HG02885 (cell line): Measurements from ENCODE around the gene KHSRP.
A peak's percentile ranks its signal among the peaks of the same experiment; 100 is the strongest.

Source experiments
- ATAC-seq: cut with Tn5 transposase; IDR thresholded peaks from one replicate; pipeline ENCODE4 v1.9.1; 2021; ENCODE audit warnings: mild to moderate bottlenecking; ENCODE audit not compliant: unreplicated experiment, poor library complexity

KHSRP gene, protein sequence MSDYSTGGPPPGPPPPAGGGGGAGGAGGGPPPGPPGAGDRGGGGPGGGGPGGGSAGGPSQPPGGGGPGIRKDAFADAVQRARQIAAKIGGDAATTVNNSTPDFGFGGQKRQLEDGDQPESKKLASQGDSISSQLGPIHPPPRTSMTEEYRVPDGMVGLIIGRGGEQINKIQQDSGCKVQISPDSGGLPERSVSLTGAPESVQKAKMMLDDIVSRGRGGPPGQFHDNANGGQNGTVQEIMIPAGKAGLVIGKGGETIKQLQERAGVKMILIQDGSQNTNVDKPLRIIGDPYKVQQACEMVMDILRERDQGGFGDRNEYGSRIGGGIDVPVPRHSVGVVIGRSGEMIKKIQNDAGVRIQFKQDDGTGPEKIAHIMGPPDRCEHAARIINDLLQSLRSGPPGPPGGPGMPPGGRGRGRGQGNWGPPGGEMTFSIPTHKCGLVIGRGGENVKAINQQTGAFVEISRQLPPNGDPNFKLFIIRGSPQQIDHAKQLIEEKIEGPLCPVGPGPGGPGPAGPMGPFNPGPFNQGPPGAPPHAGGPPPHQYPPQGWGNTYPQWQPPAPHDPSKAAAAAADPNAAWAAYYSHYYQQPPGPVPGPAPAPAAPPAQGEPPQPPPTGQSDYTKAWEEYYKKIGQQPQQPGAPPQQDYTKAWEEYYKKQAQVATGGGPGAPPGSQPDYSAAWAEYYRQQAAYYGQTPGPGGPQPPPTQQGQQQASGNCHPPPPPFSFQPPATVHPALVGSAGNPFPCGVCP

GRCh38 chr19:6424195-6424938 is at the start of gene KHSRP:
KHSRP (minus strand) TSS chr19:6424811; CDS start chr19:6424701, 110 bp downstream.
- no peak for ATAC-seq

- ATAC-seq: no peak
Measured at GRCh38 chr19:6473647-6474046, 49.0 kb upstream of the KHSRP start.

GRCh38 chr19:6472713-6473112 is 48.1 kb upstream of the KHSRP start:
- no peak for ATAC-seq

DNA sequence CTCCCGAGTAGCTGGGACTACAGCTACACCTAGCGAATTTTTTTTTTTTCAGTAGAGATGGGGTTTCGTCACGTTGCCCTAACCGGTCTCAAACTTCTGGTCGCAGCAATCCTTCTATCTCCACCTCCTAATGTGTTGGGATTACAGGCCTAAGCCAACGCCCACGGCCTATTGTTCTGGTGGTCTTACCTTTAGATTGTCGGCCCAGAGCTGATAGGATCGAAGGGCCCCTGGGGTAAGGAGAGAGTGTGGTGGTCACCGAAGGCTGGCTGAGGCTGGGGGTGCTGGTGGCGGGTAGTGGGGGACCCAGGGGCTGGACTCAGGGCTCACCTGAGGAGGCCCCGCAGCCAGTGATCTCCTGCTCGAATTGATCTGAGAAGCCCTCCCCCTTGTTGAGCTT is 46.5 kb upstream of the KHSRP start:
- no peak for ATAC-seq

- no peak for ATAC-seq
Measured at GRCh38 chr19:6470173-6470572, 45.6 kb upstream of the KHSRP start.

DNA sequence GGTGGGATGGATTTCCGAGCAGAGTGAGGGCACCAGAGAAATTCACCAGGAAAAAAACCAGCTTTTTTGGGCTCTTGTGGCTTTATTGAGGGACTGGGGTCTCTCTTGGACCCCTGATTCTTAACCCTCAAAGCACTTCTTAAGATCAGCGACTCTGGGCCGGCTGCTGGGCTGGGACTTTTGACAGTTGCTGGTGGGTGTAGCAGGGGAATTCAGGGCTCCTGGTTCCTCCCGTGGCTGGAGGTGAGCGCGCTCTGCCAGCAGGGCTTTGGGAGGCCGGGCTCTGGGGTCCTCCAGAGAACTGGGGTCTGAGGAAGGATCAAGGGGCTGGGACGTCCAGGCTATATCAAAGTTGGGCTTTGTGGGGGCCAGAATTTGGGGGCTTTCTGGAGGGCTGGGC is 42.8 kb upstream of the KHSRP start:
- ATAC-seq: no peak

- ATAC-seq: no peak
Measured at GRCh38 chr19:6466526-6467248, 42.1 kb upstream of the KHSRP start.

GRCh38 chr19:6465663-6466062 is 41.1 kb upstream of the KHSRP start:
- ATAC-seq: no peak

- no peak for ATAC-seq
Measured at GRCh38 chr19:6465006-6465405, 40.4 kb upstream of the KHSRP start.

GRCh38 chr19:6464070-6464873 is 39.7 kb upstream of the KHSRP start, which contains the start of gene CRB3:
CRB3 (plus strand) TSS chr19:6464271; CDS start chr19:6464702, 431 bp downstream.
- no peak for ATAC-seq

DNA sequence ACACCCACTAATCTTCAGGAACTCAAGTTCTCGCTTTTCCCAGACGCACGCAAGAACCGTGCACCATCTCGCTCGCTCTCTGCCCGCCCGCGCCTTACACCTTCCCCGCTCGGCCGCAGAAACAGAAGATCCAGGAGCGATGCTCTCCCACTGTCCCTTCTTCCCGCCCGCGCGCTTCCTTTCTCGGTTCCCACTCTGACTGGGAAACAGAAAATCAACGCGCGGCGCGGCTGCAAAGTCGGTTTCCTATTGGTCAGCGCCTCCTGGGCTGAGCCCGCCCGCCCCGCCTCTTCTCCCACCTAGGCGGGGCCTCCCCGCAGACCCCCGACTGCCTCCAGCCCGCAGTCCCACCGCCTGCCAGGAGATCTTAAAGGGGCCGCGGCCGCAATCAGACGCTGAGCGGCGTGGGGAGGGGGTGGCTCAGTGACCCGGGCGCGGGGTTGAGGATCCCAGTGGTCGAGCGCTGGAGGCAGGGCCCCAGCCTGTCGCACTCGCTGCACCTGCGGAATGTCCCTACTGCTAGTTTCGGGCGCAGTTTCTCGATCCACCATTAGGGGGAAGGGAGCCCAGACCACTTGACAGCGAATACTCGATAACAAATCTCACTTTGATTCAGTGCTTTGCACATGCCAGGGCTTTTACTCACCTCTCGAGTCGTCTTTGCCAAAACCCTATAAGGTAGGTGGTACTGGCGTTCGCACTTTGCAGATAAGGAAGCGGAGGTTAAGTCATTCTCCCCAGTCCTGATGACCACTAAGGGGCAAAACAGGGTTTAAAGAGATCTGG is 35.7 kb upstream of the KHSRP start:
- peak; percentile 85 for ATAC-seq

DNA sequence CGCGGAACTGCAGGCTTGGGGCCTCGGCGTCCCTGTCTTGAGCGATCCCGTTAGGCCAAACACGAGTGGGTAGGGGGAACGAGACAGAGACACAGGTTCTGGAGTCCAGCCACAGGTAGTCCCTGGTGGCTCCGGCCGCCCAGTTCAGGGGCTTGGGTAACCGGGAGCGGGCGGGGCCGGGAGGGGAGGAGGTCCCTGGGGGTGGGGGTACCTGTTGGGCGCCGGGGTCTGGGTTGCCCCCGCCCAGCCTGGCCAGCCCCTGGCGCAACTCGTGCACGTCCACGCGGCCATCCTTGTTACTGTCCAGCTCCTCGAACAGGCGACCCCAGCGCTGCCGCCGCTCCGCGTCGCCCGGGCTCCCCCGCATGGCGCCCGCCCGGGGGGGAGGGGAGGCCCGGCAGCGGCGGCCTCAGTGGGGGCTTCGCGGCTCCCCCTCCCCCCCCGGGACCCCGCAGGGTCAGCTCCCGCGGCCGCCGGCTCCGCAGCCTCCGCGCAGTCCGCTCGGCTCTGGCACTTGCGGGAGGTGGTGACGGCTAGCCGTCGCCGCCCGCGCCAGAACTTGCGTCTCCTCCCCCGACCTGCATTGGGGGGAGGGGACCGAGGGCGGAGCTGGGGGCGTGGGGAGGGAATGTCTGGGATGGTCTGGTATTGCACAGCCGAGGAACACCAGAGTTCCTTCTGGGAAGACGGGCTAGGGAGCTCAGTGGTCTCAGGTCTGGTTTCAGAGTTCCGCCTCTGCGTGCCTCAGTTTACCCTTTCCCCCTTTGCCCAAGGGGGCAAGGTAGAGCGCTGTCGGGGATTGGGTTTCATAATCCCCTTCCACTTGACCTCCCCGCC is 34.9 kb upstream of the KHSRP start, which contains the start of gene SLC25A23:
Gene SLC25A23, minus strand, starts transcription at position 531 of the 837 bp plus-strand sequence. Its CDS starts 164 bp downstream, at position 367.
- ATAC-seq: peak; percentile 39

- ATAC-seq: no peak
Measured at GRCh38 chr19:6458695-6459261, 34.2 kb upstream of the KHSRP start.

DNA sequence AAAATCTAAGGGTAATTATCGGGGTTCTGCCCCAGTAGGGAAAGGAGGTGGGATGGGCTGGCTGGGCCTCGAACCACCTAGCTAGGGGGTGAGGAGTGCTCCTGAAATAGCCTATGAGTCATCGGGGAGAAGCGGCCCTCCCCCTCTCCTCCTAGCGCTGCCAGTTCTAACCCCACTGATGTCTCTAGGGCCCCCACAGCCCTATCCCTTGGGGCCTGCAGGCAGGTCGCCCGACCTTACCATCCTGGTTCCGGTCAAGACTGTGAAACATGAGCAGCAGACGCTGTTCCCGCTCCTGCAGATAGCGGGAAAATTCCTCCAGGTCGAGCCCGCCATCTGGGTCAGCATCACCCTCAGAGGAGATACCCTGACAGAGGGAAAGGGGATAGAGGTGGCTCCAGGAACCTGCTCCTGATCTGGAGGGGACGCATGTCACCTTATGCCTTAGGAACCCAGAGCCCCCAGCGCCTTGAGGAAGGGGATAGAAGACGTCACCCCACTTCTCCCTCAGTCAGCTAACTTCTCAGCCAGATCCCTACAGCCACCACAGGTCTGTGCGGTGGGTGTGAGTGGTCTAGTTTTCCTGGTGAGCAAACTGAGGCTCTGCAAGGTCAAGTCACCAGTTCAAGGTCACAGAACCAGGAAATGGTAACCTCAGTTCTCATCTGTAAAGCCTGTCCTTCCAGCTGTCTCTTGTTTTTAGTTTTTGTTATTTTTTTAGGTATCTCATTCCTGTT is 33.5 kb upstream of the KHSRP start:
- ATAC-seq: no peak

GRCh38 chr19:6455924-6456323 is 31.3 kb upstream of the KHSRP start:
- ATAC-seq: no peak

- no peak for ATAC-seq
Measured at GRCh38 chr19:6453951-6454565, 29.4 kb upstream of the KHSRP start.
